Thyroid gland (tissue), 4 donors: ENCODE results near the gene TMEM107. TPM values are rescaled to one million over a fixed set of nuclear protein-coding genes. Genes with fewer than 3 reads are reported as not detected.

Source experiments
- DNase-seq, 2 donors: peaks; one replicate each; pipeline ENCODE4 v3.0.0-alpha.2; 2019
- H3K27ac ChIP-seq, 3 donors: fragments of 200-600 bp; sonication (generic); 1 replicate in 2 of 3; 2 replicates in 1 of 3; pipeline ENCODE4 v1.5.1; 2016 to 2019; ENCODE audit warnings: mild to moderate bottlenecking in 1 of 3, moderate library complexity in 1 of 3
- H3K27me3 ChIP-seq: fragments of 200-600 bp; sonication (generic); one replicate; pipeline ENCODE4 v1.5.1; 2019
- H3K36me3 ChIP-seq, 2 donors: fragments of 200-600 bp; sonication (generic); one replicate each; pipeline ENCODE4 v1.5.1; 2016 to 2019
- H3K4me1 ChIP-seq, 2 donors: fragments of 200-600 bp; sonication (generic); one replicate each; pipeline ENCODE4 v1.5.1; 2017 to 2019
- H3K4me3 ChIP-seq, 3 donors: fragments of 200-600 bp; sonication (generic); replicated peaks in 1 of 3; 1 replicate in 2 of 3; 2 replicates in 1 of 3; pipeline ENCODE4 v1.5.1; 2016; ENCODE audit warnings: mild to moderate bottlenecking in 1 of 3
- H3K9me3 ChIP-seq: fragments of 200-600 bp; sonication (generic); one replicate; pipeline ENCODE4 v1.5.1; 2017
- POLR2A ChIP-seq, 2 donors: fragments of 450-650 bp; IDR thresholded peaks; one replicate each; pipeline ENCODE4 v1.6.1; 2017; ENCODE audit warnings: antibody characterized with exemption in 2 of 2, mild to moderate bottlenecking in 2 of 2, moderate library complexity in 1 of 2
- WGBS, 2 donors: methylation state at CpG; one replicate each; pipeline ENCODE4 v1.1.5; 2017; 5-methylcytosine and 5-hydroxymethylcytosine counted together
- intact Hi-C: fragments of 100-400 bp; cut with DNase I; formaldehyde crosslinking; loops from one replicate; pipeline ENCODE4 v1.15.1; 2023
- total RNA-seq, 4 donors: library from RNA; depleted of rRNA; stranded (reverse); fragments of >200 nt; gene quantifications; one replicate each; pipeline ENCODE4 v1.2.3, GENCODE V29; 2016
- TF ChIP-seq, protein P1 (sequence below), 6 experiments: fragments of 200-600 bp in 3 of 6; fragments of 450-650 bp in 3 of 6; sonication (generic) in 3 of 6; IDR thresholded peaks; one replicate each; pipeline ENCODE4 v1.5.1; 2016 to 2019; ENCODE audit warnings: antibody characterized with exemption in 6 of 6, mild to moderate bottlenecking in 2 of 6, inconsistent platforms in 1 of 6, moderate library complexity in 1 of 6

The TMEM107 gene
- total RNA-seq, 4 donors from 2014 or later: 19.7 to 34.7 (median 32.2) TPM

DNA sequence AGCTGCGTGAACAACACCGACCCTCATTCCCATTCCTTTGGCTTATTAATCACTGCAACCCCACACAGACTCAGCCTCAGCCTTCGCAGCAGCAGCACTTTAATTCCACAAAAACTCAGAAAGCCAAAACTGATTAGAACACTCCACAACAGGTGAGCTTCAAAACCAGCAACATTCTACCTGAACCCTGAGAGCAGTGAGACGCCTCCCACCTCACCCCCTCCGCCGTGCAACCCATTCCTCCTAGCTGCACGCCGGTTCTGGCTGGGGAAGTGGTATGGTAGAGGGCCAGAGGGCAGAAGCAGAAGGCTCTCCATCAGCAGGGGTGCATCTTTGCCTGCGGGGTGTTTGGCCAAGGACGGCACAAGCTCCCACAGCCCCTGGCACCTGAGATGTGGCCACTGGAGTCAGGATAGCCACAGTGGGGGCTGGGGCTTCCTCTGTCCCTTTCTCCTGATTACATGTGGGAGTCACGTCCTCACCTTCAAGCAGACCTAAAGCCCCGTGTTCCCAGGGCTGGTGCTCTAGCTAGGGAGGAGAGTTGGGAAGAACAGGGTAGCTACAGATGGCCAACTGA lies 12.2 kb upstream of the TMEM107 start:
- H3K36me3 ChIP-seq: no peaks in the 10 kb centered on the region
- H3K4me3 ChIP-seq: peak overlapping the region in 2 of 3 donors; percentile 42 to 95
- intact Hi-C loops: loop anchor here (10.0 kb wide), 2 partner anchors 64 to 106 kb away; partner anchors contain the start of genes HES7 and SLC25A35
- TF ChIP-seq, protein P1, sequence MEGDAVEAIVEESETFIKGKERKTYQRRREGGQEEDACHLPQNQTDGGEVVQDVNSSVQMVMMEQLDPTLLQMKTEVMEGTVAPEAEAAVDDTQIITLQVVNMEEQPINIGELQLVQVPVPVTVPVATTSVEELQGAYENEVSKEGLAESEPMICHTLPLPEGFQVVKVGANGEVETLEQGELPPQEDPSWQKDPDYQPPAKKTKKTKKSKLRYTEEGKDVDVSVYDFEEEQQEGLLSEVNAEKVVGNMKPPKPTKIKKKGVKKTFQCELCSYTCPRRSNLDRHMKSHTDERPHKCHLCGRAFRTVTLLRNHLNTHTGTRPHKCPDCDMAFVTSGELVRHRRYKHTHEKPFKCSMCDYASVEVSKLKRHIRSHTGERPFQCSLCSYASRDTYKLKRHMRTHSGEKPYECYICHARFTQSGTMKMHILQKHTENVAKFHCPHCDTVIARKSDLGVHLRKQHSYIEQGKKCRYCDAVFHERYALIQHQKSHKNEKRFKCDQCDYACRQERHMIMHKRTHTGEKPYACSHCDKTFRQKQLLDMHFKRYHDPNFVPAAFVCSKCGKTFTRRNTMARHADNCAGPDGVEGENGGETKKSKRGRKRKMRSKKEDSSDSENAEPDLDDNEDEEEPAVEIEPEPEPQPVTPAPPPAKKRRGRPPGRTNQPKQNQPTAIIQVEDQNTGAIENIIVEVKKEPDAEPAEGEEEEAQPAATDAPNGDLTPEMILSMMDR (IDR thresholded peaks at IDR 0.05): no peak
- TF ChIP-seq POLR2A (IDR thresholded peaks at IDR 0.05): no peak
- peak overlapping the region; percentile 20 to 99 (median 96) for H3K27ac ChIP-seq
- H3K4me1 ChIP-seq: peaks cover 20 to 41% of the 10 kb centered on the region in 2 donors
- H3K27me3 ChIP-seq: no peaks in the 10 kb centered on the region
- DNase-seq: no peak
- WGBS, 2 donors: 48 to 54% methylated on average over 12 of the region's 12 CpGs
- H3K9me3 ChIP-seq: no peaks in the 10 kb centered on the region

DNA sequence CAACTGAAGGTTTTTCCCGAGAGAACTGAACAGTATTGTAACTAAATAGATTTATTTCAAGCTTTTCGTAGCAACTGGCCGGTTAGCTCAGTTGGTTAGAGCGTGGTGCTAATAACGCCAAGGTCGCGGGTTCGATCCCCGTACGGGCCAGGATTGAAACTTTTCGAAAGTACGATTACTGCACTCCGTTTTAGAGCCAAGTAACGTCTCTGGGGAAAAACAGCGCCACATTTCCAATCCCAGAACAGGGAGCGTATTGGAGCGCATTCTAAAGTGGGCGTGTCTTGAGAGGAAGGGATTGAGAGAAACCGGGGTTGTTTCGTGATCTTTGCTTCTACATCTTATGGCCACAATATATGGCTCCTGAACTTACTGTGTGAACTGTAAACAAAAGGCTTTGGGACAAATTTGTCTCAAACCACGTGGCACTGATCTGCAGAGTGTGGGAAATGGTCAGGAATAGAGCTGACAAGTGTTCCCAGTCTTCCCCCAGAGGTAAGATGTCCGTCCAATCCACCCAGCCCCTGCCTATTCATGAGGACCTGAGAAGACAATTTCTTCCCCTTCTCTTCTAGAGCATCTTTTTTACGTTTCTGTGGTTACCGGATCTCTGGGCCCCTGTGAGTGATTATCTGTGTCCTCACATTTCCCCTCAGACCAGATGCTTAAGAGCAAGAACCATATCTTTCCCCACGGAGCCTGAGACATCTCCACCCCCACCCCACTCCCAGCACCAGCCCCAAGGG lies 11.5 kb upstream of the TMEM107 start:
- TF ChIP-seq, protein P1 (IDR thresholded peaks at IDR 0.05): no peak
- peak in 1 of 2 donors; percentile 46 for TF ChIP-seq POLR2A (IDR thresholded peaks at IDR 0.05)
- Histone ChIP-seq H3K27me3 (no peaks in the 10 kb centered on the region), H3K4me3 (peak overlapping the region in 1 of 3 donors; percentile 95), H3K4me1 (peaks cover 20 to 39% of the 10 kb centered on the region in 2 donors), H3K27ac (peak overlapping the region; percentile 91 to 99 (median 96)), H3K36me3 (no peaks in the 10 kb centered on the region), H3K9me3 (no peaks in the 10 kb centered on the region)
- 4 to 5% methylated on average over 21 to 25 of the region's 25 CpGs for WGBS, 2 donors
- DNase-seq: peak; percentile 89 to 93
- intact Hi-C loops: loop anchor here (10.0 kb wide), 2 partner anchors 63 to 107 kb away; partner anchors contain the start of genes HES7 and SLC25A35

DNA sequence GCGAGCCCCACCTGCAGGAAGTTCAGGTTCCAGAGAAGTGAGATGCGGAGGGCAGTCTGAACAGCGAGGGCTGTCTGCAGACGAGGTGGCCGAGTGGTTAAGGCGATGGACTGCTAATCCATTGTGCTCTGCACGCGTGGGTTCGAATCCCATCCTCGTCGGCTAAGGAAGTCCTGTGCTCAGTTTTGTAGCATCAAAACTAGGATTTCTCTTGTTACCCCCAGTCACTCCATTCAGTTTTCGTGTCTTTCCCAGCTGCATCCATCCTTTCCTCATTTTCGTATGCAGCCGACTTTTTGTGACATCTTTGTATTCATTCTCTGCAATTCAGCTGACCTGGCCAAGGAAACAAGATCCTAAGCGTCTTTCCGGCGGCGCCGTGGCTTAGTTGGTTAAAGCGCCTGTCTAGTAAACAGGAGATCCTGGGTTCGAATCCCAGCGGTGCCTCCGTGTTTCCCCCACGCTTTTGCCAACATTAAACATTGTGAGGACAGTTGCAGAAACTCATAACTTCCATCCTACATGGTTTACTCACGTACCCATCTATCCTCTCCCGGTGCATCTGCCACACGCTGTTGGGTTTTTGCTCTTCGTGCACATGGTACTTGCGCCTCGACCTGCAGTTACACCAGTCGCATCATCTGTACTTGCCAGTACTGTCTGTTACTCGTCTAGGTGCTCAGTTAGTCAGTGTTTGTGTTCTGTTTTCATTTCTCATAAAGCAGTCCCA lies 10.8 kb upstream of the TMEM107 start:
- intact Hi-C loops: loop anchor here (10.0 kb wide), 2 partner anchors 62 to 108 kb away; partner anchors contain the start of genes HES7 and SLC25A35
- H3K27ac ChIP-seq: peak overlapping the region; percentile 91 to 99 (median 96)
- TF ChIP-seq, protein P1 (IDR thresholded peaks at IDR 0.05): peak in 2 of 6 experiments; percentile 26 to 38
- TF ChIP-seq POLR2A (IDR thresholded peaks at IDR 0.05): no peak
- H3K9me3 ChIP-seq: no peaks in the 10 kb centered on the region
- peaks cover 20 to 33% of the 10 kb centered on the region in 2 donors for H3K4me1 ChIP-seq
- peak; percentile 94 to 95 for DNase-seq
- H3K4me3 ChIP-seq: peak overlapping the region in 2 of 3 donors; percentile 74 to 76
- 1 to 2% methylated on average over 32 of the region's 32 CpGs for WGBS, 2 donors
- H3K27me3 ChIP-seq: no peaks in the 10 kb centered on the region
- H3K36me3 ChIP-seq: no peaks in the 10 kb centered on the region

DNA sequence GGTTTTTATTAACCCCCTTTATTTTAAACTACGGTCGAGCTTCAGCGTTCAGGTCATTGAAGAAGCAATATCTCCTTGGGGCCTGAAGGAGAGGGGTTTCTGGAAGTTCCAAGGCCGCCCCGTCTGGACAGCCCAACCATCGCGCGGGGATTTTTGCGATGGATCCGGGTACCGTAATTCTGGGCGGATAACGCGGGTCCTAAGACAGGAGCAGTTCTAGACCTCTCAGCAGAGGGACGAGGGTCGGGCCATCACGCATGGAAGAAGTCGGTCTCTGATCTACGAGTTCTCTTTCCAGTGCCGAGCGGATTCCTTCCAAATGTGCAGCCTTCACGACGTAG lies 10.2 kb upstream of the TMEM107 start:
- DNase-seq: no peak
- intact Hi-C loops: loop anchor here (10.0 kb wide), 2 partner anchors 62 to 108 kb away; partner anchors contain the start of genes HES7 and SLC25A35
- Histone ChIP-seq H3K4me3 (peak overlapping the region; percentile 52 to 76 (median 74)), H3K27ac (peak overlapping the region; percentile 91 to 99 (median 96)), H3K4me1 (peaks cover 20 to 28% of the 10 kb centered on the region in 2 donors), H3K9me3 (no peaks in the 10 kb centered on the region), H3K36me3 (no peaks in the 10 kb centered on the region), H3K27me3 (no peaks in the 10 kb centered on the region)
- 0 to 1% methylated on average over 8 to 23 of the region's 23 CpGs for WGBS, 2 donors
- no peak for TF ChIP-seq POLR2A (IDR thresholded peaks at IDR 0.05)
- TF ChIP-seq, protein P1 (IDR thresholded peaks at IDR 0.05): peak in 2 of 6 experiments; percentile 44 to 58
